Sigmoid colon (tissue), 4 donors: ENCODE measurements around the gene MYO10.

ENCODE experiments used
- CTCF ChIP-seq, 4 experiments: fragments of 450-650 bp in 3 of 4; fragments of 200-600 bp in 1 of 4; IDR thresholded peaks; one replicate each; pipeline ENCODE4 v1.5.1; 2016 to 2019; ENCODE audit warnings: antibody characterized with exemption in 4 of 4, mild to moderate bottlenecking in 3 of 4, moderate library complexity in 2 of 4
- EP300 ChIP-seq, 4 donors: sonication (generic); formaldehyde crosslinking; IDR thresholded peaks; one replicate each; pipeline ENCODE4 v1.6.1; 2017; ENCODE audit warnings: antibody characterized with exemption in 4 of 4
- POLR2A ChIP-seq, 2 donors: fragments of 450-650 bp; IDR thresholded peaks; one replicate each; pipeline ENCODE4 v1.6.1; 2016; ENCODE audit warnings: antibody characterized with exemption in 2 of 2, mild to moderate bottlenecking in 2 of 2, moderate library complexity in 2 of 2

- no peak for TF ChIP-seq CTCF (IDR thresholded peaks at IDR 0.05)
- TF ChIP-seq POLR2A (IDR thresholded peaks at IDR 0.05) = no peak
- no peak for TF ChIP-seq EP300 (IDR thresholded peaks at IDR 0.05)
These were observed 231.1 kb downstream of the MYO10 start for GRCh38 chr5:16704945-16705344.
